ENCODE measurements around the gene PITPNB.
A peak's percentile ranks its signal among the peaks of the same experiment; 100 is the strongest.

PITPNB gene

DNA sequence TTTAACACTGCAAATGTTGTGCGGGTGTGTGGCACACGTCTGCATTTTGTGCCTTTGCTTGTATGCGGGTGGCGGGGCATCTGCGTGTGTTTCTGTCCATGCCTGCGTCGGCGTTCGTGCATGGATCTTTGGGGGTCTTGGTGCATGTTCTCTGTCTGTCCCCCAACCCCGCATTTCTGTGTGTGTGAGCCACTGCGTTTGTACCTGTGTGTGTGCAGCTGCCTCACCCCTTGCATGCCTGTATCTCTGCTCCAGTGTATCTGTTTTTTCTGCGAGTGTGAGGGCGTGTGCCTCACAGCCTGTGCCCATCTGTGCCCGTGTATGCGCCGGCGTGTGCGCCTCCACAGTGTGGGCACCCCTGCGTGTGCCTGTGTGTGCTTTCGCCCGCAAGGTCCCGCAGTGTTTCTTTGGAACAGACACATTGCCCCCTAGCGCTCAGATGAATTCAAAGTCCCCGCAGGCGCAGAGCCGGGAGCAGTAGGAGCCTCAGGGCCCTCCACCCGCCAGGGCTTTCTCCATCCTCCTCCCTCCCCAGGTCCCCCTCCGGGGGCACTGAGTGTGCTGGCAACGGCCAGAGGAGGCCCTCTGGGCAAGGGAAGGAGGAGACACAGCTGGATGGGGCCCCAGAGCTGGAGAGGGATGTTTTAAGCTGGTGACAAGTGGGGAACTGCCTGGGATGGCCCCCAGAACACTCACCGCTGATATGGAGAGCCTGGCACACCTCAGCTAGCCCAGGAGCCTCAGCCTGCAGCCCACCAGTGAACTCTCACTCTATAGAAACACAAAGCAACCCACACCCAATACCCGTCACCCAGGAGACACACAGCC lies 114.4 kb downstream of the PITPNB start:
- H3K9me3 Mint-ChIP-seq = no peaks in the 10 kb centered on the region
- H3K27ac Mint-ChIP-seq = no peak overlapping the region
- peaks cover 16% of the 10 kb centered on the region for H3K4me1 Mint-ChIP-seq (ENCODE audit: low read depth)
- H3K4me3 Mint-ChIP-seq = no peak overlapping the region
- no peaks in the 10 kb centered on the region for H3K36me3 Mint-ChIP-seq (ENCODE audit: low read depth)
- peaks cover 39% of the 10 kb centered on the region for H3K27me3 Mint-ChIP-seq

DNA sequence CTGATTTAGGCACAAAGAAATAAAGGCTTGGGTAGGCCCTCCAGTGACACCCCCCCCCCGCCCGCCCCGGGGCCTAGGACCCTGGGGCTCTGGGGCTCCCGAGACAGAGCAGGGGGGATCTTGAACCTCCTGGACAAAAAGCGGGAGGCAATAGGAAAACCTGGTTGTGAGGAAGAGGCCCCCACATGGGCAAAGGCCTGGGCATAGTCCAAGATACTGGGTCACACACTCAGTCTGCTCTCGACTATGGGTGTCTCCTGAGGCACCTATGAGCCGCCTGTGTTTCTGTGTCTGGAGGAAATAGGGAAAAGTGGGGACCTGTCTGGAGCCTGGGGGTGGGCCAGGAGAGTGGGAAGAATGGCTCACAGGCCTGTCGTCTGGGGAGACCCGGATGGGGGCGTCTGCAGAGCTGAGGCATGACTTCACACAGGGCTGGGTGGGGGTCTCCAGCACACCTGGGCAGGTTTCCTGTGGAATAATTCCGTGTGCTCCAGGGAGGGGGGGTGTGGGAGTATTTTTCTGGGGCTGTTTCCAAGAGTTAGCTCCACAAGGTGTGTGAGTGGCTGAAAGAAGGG lies 115.1 kb downstream of the PITPNB start:
- H3K36me3 Mint-ChIP-seq (ENCODE audit: low read depth) = no peaks in the 10 kb centered on the region
- peaks cover 16% of the 10 kb centered on the region for H3K4me1 Mint-ChIP-seq (ENCODE audit: low read depth)
- H3K4me3 Mint-ChIP-seq = no peak overlapping the region
- H3K27ac Mint-ChIP-seq = no peak overlapping the region
- no peaks in the 10 kb centered on the region for H3K9me3 Mint-ChIP-seq
- H3K27me3 Mint-ChIP-seq = peaks cover 37% of the 10 kb centered on the region

DNA sequence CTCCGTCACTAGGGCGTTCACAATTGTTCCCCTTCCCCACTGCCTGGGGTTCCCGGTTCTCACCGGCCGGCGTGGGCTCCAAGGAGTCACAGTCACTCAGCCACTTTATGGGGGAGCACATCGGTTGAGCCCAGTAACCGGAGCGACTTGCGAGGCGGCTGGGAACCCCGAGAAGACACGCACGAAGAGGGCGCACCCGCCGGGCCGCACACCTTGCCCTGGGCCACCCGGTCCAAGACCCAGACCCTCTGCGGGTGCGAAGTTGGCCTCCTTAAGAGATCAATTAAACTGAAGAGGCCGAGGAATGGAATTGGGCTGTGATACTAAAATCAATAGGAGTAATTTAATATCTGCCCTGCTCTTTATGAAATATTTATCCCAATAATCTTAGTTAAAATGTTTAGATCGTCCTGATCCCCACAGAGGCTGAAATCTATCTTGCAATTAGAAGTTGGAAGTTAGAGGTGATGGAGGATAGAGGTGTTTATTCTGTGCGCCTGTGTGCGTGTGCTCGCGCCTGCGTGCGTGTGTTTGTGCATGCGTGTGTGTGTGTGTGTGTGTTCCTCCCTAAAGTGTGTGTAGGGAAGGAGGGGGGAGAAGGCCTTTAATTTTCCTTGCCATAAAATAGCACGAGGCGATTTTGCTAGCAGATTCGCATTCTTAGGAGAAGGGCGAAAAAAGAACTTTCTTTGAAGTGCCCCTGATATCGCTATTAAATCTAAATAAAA lies 116.5 kb downstream of the PITPNB start:
- peak overlapping the region; percentile 76 for H3K4me3 Mint-ChIP-seq
- H3K9me3 Mint-ChIP-seq = no peaks in the 10 kb centered on the region
- no peak overlapping the region for H3K27ac Mint-ChIP-seq
- peaks cover 16% of the 10 kb centered on the region for H3K4me1 Mint-ChIP-seq (ENCODE audit: low read depth)
- H3K27me3 Mint-ChIP-seq = peaks cover 33% of the 10 kb centered on the region
- H3K36me3 Mint-ChIP-seq (ENCODE audit: low read depth) = no peaks in the 10 kb centered on the region

All from stimulated activated naive CD8-positive, alpha-beta T cell treated with anti-CD3 and anti-CD28 coated beads, Interleukin-15, Interleukin-2, amounts not matched to agents 100 ng/mL and 50 ng/mL, for 24 hours (primary cell).